Right lobe of liver (tissue), 4 donors: ENCODE results near the gene STX1B.

ENCODE experiments used
- POLR2A ChIP-seq: fragments of 450-650 bp; IDR thresholded peaks from one replicate; pipeline ENCODE4 v1.6.1; 2017; ENCODE audit warnings: antibody characterized with exemption, mild to moderate bottlenecking
- TF ChIP-seq, protein P1 (sequence below), 4 donors: fragments of 200-600 bp in 3 of 4; fragments of 450-650 bp in 1 of 4; IDR thresholded peaks; one replicate each; pipeline versions ENCODE4 v1.5.1 to v1.8.0; 2016 to 2022; ENCODE audit warnings: antibody characterized with exemption in 4 of 4, mild to moderate bottlenecking in 2 of 4
- donor health status: DM: no; HTN: no; CAD: no.
- donor health status: DM: no; HTN: no; CAD: no.
- donor health status: DM: no; HTN: yes; CAD: no.

DNA sequence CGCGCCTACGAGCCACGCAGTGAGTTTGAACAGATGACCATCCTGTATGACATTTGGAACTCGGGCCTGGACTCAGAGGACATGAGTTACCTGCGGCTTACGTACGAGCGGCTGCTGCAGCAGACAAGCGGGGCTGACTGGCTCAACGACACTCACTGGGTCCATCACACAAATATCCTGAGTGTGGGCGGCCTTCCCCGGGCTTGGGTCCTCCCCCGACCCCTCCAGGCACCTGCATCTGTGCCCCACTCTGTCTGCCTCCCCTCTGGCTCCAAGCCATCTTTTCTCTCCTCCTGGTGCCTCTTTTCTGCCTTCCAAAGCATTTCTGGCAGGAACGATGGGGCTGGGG lies 30.4 kb downstream of the STX1B start:
- TF ChIP-seq, protein P1, sequence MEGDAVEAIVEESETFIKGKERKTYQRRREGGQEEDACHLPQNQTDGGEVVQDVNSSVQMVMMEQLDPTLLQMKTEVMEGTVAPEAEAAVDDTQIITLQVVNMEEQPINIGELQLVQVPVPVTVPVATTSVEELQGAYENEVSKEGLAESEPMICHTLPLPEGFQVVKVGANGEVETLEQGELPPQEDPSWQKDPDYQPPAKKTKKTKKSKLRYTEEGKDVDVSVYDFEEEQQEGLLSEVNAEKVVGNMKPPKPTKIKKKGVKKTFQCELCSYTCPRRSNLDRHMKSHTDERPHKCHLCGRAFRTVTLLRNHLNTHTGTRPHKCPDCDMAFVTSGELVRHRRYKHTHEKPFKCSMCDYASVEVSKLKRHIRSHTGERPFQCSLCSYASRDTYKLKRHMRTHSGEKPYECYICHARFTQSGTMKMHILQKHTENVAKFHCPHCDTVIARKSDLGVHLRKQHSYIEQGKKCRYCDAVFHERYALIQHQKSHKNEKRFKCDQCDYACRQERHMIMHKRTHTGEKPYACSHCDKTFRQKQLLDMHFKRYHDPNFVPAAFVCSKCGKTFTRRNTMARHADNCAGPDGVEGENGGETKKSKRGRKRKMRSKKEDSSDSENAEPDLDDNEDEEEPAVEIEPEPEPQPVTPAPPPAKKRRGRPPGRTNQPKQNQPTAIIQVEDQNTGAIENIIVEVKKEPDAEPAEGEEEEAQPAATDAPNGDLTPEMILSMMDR (IDR thresholded peaks at IDR 0.05): no peak
- TF ChIP-seq POLR2A: no peak
